Non-pigmented ciliary epithelial cell (primary cell): ENCODE results near the gene SLC27A2.
A peak's percentile ranks its signal among the peaks of the same experiment; 100 is the strongest.

ENCODE experiments used
- DNase-seq: peaks from one replicate; pipeline ENCODE4 v3.0.0-alpha.2; 2010; ENCODE audit warnings: low read depth

The SLC27A2 gene

DNA sequence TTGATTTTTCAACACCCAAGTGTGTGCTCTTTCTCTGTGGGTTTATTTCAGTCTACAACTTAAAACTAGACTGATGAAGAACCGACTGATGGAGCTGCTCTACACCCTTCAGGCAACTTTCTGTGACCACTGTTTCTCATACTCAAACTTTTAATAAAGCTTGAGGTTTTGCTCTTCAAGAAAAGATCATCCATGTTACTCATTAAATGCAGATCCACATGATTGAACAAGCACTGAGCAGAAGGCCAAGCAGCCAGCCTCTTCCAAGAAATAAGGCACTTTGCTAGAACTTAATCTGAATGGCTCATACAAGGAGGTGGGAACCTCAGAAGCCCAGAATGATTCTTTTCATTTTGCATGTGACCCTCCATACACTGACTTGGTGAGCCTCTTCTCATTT is 8.7 kb downstream of the SLC27A2 start:
- no peak for DNase-seq

DNA sequence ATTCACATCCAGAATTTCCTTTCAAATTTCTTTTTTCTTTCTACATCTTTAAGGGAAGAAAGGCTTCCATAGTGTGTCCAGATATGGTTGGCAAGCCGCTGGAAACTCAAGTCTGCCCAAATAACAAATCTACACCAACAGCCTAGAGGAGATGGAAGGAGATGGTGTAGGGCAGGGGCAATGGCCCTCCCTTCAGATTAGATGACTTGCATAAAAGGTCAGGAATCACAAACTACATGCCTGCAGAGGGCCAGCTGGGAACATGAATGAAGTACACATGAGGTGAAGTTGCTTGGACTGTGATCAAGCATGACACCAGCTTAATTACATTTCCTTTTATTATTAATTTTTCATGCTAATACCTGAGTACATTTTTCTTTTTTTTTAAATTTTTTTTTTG is 10.2 kb downstream of the SLC27A2 start:
- DNase-seq: no peak

DNA sequence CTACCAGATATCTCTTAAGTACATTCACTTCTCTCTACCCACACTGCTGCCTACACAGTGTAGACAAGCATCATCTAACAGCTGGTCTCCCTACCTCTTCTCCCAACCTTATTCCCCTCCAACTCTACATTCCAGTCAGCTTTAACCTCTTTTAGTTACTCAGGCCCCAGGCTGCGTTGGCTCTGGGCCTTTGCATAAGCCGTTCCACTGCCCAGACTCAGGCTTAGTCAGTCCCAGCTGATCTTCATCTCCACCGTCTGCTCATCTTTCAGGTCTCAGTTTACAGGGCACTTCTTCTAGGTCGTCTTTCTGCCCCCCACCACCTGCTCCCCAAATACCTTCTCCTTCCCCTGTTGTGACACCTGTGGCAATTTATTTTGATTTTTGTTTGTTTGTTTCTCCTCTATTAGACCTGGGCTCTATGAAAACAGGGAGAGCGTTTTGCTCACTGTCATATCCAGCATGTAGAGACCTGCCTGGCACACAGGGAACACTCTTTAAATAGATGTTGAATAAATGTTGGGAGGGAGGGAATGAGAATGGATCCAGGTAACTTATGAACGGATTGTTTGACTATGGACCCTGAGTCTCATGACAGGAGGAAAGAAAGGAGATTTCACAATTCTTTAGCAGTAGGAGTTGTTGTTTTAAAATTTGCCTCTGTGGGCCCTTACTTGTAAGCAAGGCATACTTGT is 11.1 kb downstream of the SLC27A2 start:
- no peak for DNase-seq

DNA sequence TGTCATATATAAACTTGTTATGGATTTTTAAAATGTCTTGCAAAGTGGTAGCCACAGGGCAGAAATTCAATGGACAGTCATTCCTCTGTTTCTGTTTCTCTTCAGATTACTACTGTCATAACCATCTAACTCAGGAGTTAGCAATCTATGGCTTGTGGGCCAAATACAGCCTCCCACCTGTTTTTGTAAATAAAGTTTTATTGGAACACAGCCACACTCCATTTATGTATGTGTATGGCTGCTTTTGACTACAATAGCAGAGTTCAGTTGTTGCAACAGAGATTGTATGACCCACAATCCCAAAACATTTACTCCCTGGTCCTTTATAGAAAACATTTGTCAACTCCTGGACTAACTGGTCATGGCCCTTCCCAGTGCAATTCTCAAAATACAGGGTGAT is 20.0 kb downstream of the SLC27A2 start:
- DNase-seq: no peak

DNA sequence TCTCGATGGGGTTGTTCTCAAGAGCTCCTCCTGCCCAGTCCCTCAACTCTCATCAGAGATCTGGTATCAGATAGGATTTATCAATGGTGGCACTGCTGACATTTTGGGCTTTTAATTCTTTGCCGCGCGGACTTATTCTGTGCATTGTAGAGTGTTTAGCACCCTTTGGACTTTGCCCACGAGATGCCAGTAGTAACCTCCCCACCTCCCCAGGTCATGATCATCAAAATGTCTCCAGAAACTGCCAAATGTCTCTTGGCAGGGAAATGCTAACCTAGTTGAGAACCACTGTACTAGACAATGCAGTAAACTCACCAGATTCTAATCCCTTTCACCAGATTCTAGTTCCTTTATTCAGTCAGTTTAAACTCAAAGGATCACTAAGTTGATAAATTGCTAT is 24.0 kb downstream of the SLC27A2 start:
- no peak for DNase-seq

DNA sequence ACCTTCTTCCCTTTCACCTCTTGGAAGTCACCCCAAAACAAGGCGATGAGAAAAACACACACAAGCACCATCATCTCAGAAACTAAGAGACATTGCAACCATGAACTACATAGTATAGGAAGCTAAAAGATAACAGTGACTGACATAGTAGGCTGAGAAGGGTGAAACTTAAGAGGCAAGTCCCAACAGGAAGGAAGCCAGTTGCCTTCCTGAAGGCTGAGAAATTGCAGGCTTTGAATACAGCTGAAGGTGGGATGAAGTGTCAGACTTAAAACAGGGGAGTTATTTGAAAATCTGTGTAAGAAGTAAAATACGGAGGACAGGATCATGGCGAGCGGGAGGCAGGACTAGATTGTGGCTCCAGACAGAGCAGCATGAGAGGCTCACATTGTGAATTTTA is 27.8 kb downstream of the SLC27A2 start:
- no peak for DNase-seq

DNA sequence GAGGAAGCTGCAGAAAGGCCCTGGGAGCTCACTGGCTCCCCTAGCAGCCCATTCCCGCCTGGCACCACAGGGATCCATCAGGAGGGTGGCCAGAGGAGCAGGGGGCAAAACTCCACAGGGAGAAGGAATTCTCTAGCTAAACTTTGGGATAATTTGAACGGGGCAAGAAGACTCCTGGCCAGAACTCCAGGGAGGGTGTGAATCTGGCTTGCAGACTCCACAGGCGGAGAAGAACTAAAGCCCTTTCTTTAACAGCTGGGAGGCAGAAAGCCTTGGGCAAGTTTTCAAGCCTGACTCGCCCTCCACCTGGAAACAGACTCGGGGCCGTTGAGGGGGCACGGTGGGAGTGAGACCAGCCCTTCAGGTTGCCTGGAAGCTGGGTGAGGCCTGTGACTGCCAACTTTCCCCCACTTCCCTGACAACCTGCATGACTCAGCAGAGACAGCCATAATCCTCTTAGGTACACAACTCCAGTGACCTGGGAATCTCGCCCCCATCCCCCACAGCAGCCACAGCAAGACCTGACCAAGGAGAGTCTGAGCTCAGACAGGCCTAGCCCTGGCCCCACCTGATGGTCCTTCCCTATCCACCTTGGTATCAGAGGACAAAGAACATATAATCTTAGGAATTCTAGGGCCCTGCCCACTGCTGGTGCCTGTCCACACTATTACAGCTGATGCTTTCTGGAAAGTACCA is 28.6 kb downstream of the SLC27A2 start:
- DNase-seq: no peak

DNA sequence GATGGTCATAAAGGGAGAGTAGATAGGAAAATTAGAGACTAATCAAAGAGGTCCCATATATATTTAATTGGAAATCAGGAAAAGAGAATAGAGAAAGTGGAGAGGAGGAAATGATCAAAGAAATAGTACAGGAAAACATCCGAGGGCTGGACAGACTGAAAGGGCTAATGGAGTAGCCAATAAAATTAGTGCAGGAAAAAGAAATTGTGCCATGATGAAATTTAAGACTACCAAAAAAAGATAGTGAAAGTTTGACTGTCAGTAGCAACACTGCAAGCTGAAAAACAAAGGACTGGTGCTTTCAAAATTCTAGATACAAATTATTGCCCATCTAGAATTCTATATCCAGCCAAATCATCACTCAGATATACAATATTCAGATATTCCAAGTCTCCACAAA is 36.3 kb downstream of the SLC27A2 start:
- no peak for DNase-seq

DNA sequence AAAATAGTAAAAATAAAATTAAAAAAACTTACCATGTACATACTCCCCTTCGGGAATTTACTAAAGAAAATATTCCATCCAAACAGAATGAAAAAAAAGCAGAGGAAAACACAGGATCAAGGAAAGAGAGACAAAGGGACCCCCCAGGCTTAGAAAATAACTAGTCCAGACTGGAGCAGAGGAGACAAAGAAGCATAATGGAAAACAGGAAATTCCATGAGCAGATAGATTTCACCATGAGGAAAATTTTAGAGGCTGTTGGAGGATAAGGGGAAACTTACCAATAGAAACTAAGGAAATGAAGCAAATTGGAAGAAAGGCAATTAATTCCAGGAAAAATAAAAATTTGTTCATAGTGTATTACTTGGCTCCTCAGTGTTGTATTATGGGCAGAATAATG is 36.7 kb downstream of the SLC27A2 start:
- DNase-seq: no peak

DNA sequence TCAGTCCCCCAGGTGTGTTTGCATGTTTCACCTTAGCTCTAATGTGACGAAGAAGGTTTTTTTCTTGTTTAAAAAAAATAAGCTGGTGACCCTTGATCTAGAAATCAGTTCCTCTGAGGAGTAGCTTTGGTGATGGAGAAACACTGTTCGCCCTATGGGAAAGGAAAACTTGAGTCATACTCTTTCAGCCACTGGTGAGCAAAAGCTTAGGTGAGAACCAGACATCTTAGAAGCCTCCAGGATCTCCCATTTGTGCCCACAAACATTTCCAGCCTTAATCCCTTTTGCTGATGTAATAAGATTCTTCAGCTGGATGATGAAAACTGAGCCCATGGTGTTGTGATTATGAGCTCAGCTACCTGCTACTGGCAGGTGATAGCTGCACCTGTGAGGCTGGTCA is 37.8 kb downstream of the SLC27A2 start:
- peak; percentile 11 for DNase-seq

DNA sequence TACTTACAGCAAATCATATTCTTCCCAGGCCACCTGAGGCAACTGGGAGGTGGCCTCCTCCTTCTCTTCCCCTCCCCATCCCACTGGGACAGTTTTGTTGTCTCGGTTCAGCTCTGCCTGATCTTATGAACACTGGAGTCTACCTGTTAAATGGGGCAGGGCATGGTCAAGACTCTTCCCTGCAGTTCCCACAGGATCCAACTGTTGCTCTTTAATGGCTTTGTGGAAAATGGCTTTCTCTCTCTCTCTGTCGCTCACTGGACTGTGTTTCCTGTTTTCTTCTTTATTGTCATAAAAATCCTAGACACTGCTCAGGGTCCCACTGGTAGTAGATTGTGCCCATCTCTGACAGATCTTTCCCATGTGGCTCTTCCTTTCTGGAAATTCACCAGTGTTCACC is 40.2 kb downstream of the SLC27A2 start:
- no peak for DNase-seq

DNA sequence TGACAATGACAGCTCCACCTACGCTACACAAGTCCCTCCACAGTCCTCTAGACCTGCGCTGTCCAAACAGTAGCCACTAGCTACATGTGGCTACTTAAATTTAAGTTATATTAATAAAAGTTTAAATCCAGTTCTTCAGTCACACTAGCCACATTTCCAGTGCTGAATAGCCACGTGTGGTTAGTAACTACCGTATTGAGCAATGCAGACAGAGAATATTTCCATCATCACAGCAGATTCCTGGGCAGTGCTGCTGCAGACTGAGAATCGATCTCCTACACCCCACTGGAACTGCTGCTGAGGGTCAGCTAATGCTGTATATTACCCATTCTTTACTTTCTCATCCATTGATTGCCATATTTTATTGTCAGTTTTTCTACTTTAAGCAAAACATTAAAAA is 42.6 kb downstream of the SLC27A2 start:
- no peak for DNase-seq

DNA sequence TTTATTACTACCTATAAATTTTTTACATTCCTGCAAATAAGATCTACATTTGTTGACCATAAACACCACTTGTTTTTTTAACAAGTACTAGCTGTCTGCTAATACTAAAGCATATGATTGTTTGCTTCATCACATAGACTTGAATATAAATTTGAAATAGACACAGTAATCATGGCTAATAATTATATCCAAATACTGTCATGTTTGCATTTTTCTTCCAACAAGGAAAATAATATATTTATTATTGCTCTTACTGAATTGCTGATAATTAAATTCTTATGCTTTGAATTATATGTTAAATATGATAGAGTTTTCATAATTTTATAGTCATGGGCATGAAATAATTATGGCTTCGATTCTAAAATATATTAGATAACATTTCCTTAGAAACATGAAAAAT is 43.1 kb downstream of the SLC27A2 start:
- no peak for DNase-seq

DNA sequence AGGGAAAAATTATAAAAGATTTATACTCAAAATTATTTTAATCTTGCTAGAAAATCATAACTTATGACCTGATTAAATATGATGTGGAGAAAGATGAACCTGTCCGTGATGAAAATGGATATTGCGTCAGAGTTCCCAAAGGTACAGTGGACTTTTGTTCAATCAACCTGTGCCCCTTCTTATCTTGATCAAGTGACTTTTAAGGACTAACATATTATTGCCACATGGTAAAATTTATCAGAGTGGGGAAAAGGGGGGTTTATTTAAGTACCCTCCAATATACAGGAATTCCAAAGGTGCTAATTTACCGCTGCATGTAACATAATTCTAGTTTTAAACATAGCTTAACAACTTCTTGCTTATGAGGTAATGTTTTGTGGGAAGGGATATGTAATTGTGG is 43.9 kb downstream of the SLC27A2 start:
- DNase-seq: no peak

DNA sequence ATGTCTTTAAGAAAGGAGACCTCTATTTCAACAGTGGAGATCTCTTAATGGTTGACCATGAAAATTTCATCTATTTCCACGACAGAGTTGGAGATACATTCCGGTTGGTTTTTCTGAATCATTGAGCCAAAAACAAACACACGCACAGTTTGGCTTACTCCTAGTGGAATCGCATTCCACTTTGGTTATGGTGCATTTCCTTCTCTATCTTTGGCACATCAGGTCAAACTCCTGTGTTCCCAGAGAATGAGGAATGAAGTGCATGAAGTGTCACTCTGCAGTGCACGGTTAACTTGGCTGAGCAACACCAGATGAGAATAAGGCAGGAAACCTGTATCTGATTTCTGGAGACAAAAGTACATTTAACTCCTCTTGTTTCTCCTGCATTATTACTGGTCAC is 45.1 kb downstream of the SLC27A2 start:
- DNase-seq: peak; percentile 51

DNA sequence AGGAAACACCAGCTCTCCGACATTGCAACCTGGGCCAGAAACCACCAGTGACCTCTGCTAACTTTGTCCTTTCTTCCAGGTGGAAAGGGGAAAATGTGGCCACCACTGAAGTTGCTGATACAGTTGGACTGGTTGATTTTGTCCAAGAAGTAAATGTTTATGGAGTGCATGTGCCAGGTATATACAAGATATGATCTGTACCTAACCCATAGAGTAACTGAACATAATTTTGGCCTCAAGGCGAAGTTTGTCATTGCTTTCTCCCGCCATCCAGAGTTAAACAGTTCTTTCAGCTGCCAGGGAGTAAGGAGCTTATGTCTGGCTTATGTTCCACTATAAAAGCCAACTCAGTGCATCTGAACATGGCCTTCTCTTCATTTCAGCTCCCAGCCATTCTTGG is 46.9 kb downstream of the SLC27A2 start:
- DNase-seq: no peak

DNA sequence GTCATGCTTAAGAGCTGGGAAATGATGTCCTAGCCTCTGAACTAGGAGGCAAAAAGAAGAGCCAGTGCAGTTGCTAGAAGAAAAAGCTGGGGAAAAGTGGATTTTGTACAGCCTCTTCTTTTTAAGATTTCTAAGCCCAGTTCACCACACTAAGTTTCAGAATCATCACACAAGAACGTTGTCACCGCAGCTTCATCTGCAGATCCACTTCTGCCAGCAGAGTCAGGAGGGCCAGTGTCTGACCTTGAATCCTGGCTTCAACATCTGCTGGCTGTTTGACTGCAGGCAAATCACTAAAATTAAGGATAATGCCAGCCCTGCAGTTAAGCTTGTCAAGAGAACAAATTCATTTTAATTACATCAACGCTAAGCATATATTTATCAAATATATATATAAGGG is 47.3 kb downstream of the SLC27A2 start:
- no peak for DNase-seq

DNA sequence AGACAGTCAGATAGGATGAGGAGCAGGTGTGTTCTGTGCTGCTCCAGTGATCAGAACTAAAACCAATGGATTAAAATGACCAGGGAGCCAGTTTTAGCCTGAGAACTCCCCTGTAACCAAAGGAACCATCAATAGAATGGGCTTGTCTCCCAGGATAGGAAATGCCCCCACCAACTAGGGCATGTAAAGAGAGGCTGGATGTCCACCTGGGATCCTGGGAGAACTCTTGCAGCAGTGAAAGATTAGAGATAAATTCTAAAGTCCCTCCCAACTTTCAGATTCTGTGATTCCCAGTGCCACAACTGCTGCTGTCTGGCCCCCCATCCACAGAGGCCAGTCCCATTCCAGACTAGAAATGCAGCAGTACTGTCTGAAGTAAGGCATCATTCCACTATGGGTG is 49.8 kb downstream of the SLC27A2 start:
- no peak for DNase-seq

DNA sequence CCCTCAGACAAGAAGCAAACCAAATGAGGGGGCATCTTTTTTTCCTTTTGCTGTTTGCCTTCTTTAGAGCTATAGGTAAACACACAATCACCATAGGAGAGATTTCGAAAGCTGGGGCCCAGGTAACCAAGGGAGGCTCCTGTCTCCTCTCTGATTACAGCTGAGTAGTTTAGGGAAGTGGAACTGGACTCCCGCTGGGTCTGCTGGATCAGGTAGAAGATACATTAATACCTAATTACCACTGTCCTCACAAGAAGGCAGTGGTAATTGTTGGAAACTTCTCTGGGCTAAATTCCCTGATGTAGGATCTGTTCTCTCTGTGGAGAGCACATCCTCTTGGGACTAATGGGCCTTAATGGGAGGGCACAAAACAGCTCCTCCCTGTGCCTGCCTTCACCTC is 50.8 kb downstream of the SLC27A2 start:
- DNase-seq: no peak

DNA sequence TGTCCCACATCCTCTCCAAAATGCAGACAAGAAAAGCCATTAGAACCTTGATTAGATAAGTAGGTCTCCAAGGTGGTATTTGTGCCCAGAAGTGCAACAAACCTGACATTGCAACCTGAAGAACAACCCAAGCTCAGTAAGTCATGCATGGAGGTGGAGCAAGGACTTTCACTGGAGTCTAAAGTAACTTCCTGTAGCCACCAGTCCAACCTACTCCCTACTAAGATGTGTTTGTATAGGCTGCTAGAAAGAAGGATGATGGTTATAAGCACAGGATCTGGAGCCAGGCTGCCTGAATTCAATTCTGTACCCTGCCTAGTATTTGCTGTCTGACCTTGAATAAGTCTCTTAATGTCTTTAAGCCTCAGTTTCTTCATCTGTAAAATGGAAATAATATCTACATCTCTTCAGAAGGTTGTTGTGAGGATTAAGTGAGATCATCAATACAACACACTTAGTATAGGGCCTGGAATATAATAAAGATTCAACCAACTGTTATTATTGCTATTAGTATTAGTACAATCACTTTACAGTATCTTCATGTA is 51.3 kb downstream of the SLC27A2 start:
- DNase-seq: no peak

DNA sequence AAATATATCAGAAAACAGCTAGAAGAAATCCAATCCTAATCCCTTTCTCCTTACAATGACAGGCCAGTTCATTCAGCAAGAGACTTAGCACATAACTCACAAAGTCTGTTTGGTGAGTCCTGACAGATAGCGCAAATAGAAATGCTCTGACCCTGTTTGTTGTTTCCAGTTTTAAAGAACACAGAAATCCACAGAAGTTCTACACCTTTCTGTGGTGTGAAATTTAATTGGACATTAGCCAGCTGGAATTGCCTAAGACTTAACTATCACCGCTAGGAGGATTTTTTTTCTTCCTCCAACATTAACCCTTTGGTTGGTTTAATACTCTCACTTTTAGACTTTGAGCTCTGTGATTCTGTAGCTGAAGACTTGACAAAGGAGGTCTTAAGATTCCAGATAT is 52.8 kb downstream of the SLC27A2 start:
- DNase-seq: no peak

DNA sequence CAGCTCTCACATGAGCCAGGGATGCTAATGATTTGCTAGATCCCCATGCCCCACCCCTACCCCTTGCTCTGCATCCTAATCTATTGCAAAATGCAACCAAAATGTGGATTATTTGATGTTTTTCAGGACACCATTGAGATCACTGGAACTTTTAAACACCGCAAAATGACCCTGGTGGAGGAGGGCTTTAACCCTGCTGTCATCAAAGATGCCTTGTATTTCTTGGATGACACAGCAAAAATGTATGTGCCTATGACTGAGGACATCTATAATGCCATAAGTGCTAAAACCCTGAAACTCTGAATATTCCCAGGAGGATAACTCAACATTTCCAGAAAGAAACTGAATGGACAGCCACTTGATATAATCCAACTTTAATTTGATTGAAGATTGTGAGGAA is 53.8 kb downstream of the SLC27A2 start:
- no peak for DNase-seq

DNA sequence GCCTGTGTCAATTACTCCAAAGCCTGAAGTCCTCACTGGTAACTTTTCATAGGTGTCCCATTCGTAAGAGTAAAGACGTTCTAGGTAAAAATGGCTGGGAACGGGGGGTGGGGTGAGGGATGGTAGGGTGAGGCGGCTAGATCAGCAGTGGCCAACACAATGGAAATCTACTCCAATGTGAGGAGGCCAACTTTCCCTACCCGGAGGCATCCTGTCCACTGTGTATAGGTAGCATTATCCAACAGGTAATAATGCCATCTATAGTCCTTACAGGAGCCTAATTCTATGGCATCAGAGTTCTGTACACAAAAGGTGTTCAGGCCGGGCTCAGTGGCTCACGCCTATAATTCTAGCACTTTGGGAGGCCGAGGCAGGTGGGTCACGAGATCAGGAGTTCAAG is 54.4 kb downstream of the SLC27A2 start:
- no peak for DNase-seq

DNA sequence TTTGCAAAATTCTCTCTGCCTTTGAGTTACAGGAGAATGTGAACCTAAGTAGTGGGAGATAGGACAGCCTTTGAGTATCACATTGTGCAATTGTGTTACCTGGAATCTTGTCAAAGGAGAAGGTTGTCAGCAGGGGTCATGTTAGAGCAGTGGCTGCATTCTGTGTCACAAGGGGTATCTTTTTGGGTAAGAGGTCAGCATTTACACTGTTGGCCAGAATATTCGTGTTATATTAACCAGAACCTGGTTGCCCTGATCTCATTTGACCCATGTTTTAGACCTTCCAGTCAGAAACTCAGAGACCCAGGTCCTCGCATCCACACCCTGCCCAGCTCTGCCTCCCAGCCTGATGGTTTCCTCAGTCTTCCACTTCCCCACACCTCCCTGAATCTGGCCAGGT is 56.3 kb downstream of the SLC27A2 start:
- DNase-seq: no peak
